Right hindlimb (tissue), 1 donor: ENCODE measurements around the gene LAMA3.
"Not testable (repeated sequence)": the region's sequence is repeated elsewhere in the genome, so short reads cannot be mapped to it uniquely, and the experiment has no call there.

ENCODE experiments used
- DNase-seq: peaks from one replicate; pipeline ENCODE4 v3.0.0-alpha.2; 2018

The LAMA3 gene

GRCh38 chr18:23704806-23705205 is 15.6 kb downstream of the LAMA3 start:
- DNase-seq = no peak

- no peak for DNase-seq
Measured at GRCh38 chr18:23706971-23707640, 17.9 kb downstream of the LAMA3 start.

GRCh38 chr18:23710068-23710527 is 20.8 kb downstream of the LAMA3 start:
- DNase-seq = no peak

- no peak for DNase-seq
Measured at GRCh38 chr18:23710946-23711345, 21.7 kb downstream of the LAMA3 start.

GRCh38 chr18:23711426-23711825 is 22.2 kb downstream of the LAMA3 start:
- DNase-seq = no peak

GRCh38 chr18:23712445-23712844 is 23.2 kb downstream of the LAMA3 start:
- DNase-seq = no peak

- no peak for DNase-seq
Measured at GRCh38 chr18:23714576-23714975, 25.3 kb downstream of the LAMA3 start.

- not testable (repeated sequence) for DNase-seq
Measured at GRCh38 chr18:23716079-23716478, 26.8 kb downstream of the LAMA3 start.

- DNase-seq = no peak
Measured at GRCh38 chr18:23716516-23716915, 27.3 kb downstream of the LAMA3 start.

- DNase-seq = no peak
Measured at GRCh38 chr18:23716966-23717365, 27.7 kb downstream of the LAMA3 start.

- DNase-seq = no peak
Measured at GRCh38 chr18:23718243-23718720, 29.0 kb downstream of the LAMA3 start.

- no peak for DNase-seq
Measured at GRCh38 chr18:23718731-23719130, 29.5 kb downstream of the LAMA3 start.

- no peak for DNase-seq
Measured at GRCh38 chr18:23719634-23720201, 30.5 kb downstream of the LAMA3 start.

- DNase-seq = no peak
Measured at GRCh38 chr18:23721696-23722480, 32.6 kb downstream of the LAMA3 start.

- DNase-seq = no peak
Measured at GRCh38 chr18:23722646-23723045, 33.4 kb downstream of the LAMA3 start.

GRCh38 chr18:23723121-23723520 is 33.9 kb downstream of the LAMA3 start:
- DNase-seq = no peak

- no peak for DNase-seq
Measured at GRCh38 chr18:23724681-23725080, 35.4 kb downstream of the LAMA3 start.

GRCh38 chr18:23725351-23725750 is 36.1 kb downstream of the LAMA3 start:
- DNase-seq = no peak

- DNase-seq = no peak
Measured at GRCh38 chr18:23725827-23726661, 36.8 kb downstream of the LAMA3 start.

- DNase-seq = no peak
Measured at GRCh38 chr18:23727707-23728493, 38.6 kb downstream of the LAMA3 start.

GRCh38 chr18:23730857-23731256 is 41.6 kb downstream of the LAMA3 start:
- no peak for DNase-seq

GRCh38 chr18:23731861-23732260 is 42.6 kb downstream of the LAMA3 start:
- no peak for DNase-seq
